SK-N-SH (cell line): ENCODE measurements around the gene RCOR1. TPM values are rescaled to one million over a fixed set of nuclear protein-coding genes. Genes with fewer than 3 reads are reported as not detected.

ENCODE experiments used
- CTCF ChIA-PET: fragments of 300-600, 350-600 bp; formaldehyde crosslinking; extraction: SDS; loops from one replicate; lab custom pipeline; 2021; lab: Yijun Ruan, JAX
- POLR2A ChIA-PET: fragments of 350-600 bp; sonication (Branson Sonifier 250); formaldehyde crosslinking; extraction: SDS; loops from one replicate; lab custom pipeline; 2020; ENCODE audit warnings: antibody characterized with exemption, inconsistent platforms; lab: Yijun Ruan, JAX
- DNase-seq: peaks from one replicate; pipeline ENCODE4 v3.0.0; 2012
- H2AFZ ChIP-seq: fragments of 200-600 bp; sonication (generic); 2 replicates; pipeline ENCODE4 v1.8.1; 2016; ENCODE audit warnings: antibody characterized with exemption, mild to moderate bottlenecking, low read depth
- H3F3A ChIP-seq: fragments of 200-600 bp; sonication (generic); replicated peaks from 2 replicates; pipeline ENCODE3; 2016; ENCODE audit warnings: antibody characterized with exemption, mild to moderate bottlenecking; ENCODE audit not compliant: insufficient read depth
- H3K27ac ChIP-seq, 2 experiments: fragments of 200-500 bp in 1 of 2; fragments of 200-600 bp in 1 of 2; sonication (Bioruptor generic) in 1 of 2; sonication (generic), shearing (Covaris generic) in 1 of 2; 2 replicates each; pipeline versions ENCODE4 v1.5.1 to v1.6.1; 2014 to 2016; ENCODE audit warnings: low read depth in 2 of 2, inconsistent platforms in 1 of 2, low read length in 1 of 2, mild to moderate bottlenecking in 1 of 2, mixed read lengths in 1 of 2
- H3K27me3 ChIP-seq: fragments of 200-600 bp; sonication (generic), shearing (Covaris generic); 2 replicates; pipeline ENCODE4 v1.6.1; 2016; ENCODE audit warnings: mixed run types; ENCODE audit not compliant: insufficient read depth
- H3K36me3 ChIP-seq, 2 experiments: fragments of 200-500 bp in 1 of 2; fragments of 200-600 bp in 1 of 2; sonication (Bioruptor generic) in 1 of 2; sonication (generic) in 1 of 2; replicated peaks in 1 of 2; 2 replicates each; pipeline versions ENCODE3 to v1.5.1; 2014 to 2016; ENCODE audit warnings: low read length in 1 of 2, mild to moderate bottlenecking in 1 of 2; ENCODE audit not compliant: insufficient read depth in 2 of 2, control insufficient read depth in 1 of 2
- H3K4me1 ChIP-seq, 2 experiments: fragments of 200-500 bp in 1 of 2; fragments of 200-600 bp in 1 of 2; sonication (Bioruptor generic) in 1 of 2; sonication (generic), shearing (Covaris generic) in 1 of 2; 2 replicates each; pipeline versions ENCODE4 v1.5.1 to v1.6.1; 2014 to 2016; ENCODE audit warnings: low read depth in 1 of 2, low read length in 1 of 2, mixed run types in 1 of 2; ENCODE audit not compliant: insufficient read depth in 2 of 2, control insufficient read depth in 1 of 2
- H3K4me2 ChIP-seq: fragments of 200-600 bp; sonication (generic), shearing (Covaris generic); 2 replicates; pipeline ENCODE4 v1.6.1; 2017; ENCODE audit warnings: mixed run types
- H3K4me3 ChIP-seq, 2 experiments: fragments of 200-500 bp in 1 of 2; fragments of 200-600 bp in 1 of 2; sonication (Bioruptor generic) in 1 of 2; sonication (generic), shearing (Covaris generic) in 1 of 2; 2 replicates each; pipeline versions ENCODE4 v1.5.1 to v1.8.1; 2014 to 2016; ENCODE audit warnings: low read depth in 2 of 2, inconsistent platforms in 1 of 2, low read length in 1 of 2, mild to moderate bottlenecking in 1 of 2, mixed read lengths in 1 of 2, moderate library complexity in 1 of 2
- H3K79me2 ChIP-seq: fragments of 200-600 bp; sonication (generic); 2 replicates; pipeline ENCODE4 v1.8.1; 2017; ENCODE audit warnings: mild to moderate bottlenecking; ENCODE audit not compliant: insufficient read depth
- H3K9ac ChIP-seq: fragments of 200-600 bp; sonication (generic); 2 replicates; pipeline ENCODE4 v1.6.1; 2017; ENCODE audit warnings: mixed run types
- H3K9me2 ChIP-seq: fragments of 200-600 bp; sonication (generic); 2 replicates; pipeline ENCODE4 v1.6.1; 2017; ENCODE audit warnings: mixed run types
- H3K9me3 ChIP-seq: fragments of 200-600 bp; sonication (generic); 2 replicates; pipeline ENCODE4 v1.6.1; 2017; ENCODE audit warnings: mixed run types, mild to moderate bottlenecking, moderate library complexity
- H4K20me1 ChIP-seq: fragments of 200-600 bp; sonication (generic); 2 replicates; pipeline ENCODE4 v1.6.1; 2017; ENCODE audit warnings: mild to moderate bottlenecking, mixed run types; ENCODE audit not compliant: insufficient read depth
- FOSL2 ChIP-seq: IDR thresholded peaks from 2 replicates; pipeline ENCODE4 v1.4.0; 2012; ENCODE audit warnings: low read depth, mild to moderate bottlenecking, moderate library complexity, borderline replicate concordance
- MXI1 ChIP-seq: IDR thresholded peaks from 2 replicates; pipeline ENCODE4 v1.6.1; 2012; ENCODE audit warnings: mild to moderate bottlenecking, low read depth, low read length, improper control_type of control experiment
- NRF1 ChIP-seq: IDR thresholded peaks from 2 replicates; pipeline ENCODE4 v1.6.1; 2012; ENCODE audit warnings: low read depth, mild to moderate bottlenecking, low read length
- REST ChIP-seq: IDR thresholded peaks from 2 replicates; pipeline ENCODE4 v1.6.1; 2012; ENCODE audit warnings: mild to moderate bottlenecking, low read depth, low read length, moderate library complexity
- WGBS: methylation state at CpG from one replicate; pipeline ENCODE4 v1.1.6; 2017; ENCODE audit warnings: low lambda C conversion rate; 5-methylcytosine and 5-hydroxymethylcytosine counted together
- polyA plus RNA-seq, 3 experiments: library from polyadenylated mRNA; depleted of rRNA; stranded (reverse); fragments of >200 nt; gene quantifications; 2 replicates each; pipeline ENCODE4 v1.2.3, GENCODE V29; 2012
- TF ChIP-seq, protein P1 (sequence below): IDR thresholded peaks from 2 replicates; pipeline ENCODE4 v1.4.0; 2012; ENCODE audit warnings: low read depth

Gene RCOR1
- polyA plus RNA-seq, 1 of the 3 experiments (the other 2 are of a cell fraction): 8.5 TPM

DNA sequence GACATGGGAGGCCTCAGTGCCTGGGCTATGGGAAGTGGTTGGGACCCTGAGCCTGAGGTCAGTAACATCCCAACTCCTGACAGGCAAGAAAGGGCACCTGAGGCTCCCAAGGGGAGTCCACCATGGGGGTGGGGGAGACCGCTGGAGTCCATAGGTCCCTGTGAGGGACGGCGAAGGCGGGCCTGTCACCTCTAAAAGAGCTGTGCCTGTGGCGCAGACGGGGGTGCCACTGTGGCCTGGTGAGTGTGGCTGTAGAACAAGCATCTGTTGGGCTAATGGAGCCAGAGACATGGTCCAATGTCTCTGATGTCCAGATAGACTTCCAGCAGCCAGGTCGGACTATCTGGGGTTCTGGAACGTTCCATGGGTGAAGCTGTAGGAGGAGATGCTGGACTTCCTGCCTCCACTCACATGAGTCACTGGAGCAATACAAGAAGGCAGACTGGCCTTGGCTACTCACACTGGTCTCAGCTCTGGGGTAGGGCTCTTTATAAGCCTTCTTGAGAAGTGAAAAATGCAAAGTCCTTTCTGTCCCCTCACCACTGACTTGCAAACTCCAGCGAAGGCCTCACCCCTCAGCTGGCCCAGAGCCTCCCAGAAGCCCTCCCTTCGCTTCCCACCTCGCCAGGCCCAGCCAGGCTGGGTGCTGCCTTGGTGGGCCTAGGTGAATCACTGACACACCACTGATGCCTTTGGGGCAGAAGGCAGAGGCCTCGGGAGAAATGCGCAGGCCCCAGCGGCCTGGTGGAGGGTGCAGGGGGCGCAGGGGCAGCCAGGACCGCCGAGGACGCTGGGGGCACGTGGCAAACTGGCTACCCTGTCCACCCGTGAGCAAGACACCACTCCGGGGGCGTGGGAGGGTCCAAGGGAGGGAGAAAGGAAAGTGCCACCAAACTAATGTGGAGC lies 183.7 kb downstream of the RCOR1 start:
- H3K9me3 ChIP-seq: no peaks in the 10 kb centered on the region
- no peak overlapping the region for H3K4me2 ChIP-seq
- H3K36me3 ChIP-seq: no peaks in the 10 kb centered on the region

GRCh38 chr14:102776761-102777710 lies 184.6 kb downstream of the RCOR1 start, which contains the start of gene TRAF3:
TSS of gene TRAF3 (plus strand) at chr14:102777449. CDS start at chr14:102870202, 92,753 bp downstream.
- Histone ChIP-seq H3K4me1 (peaks cover 12 to 29% of the 10 kb centered on the region in 2 experiments; a peak in 3 of 4 replicates), H3K4me3 (peak within 1 kb of the TSS; percentile 85 to 86), H3K9ac (peak within 1 kb of the TSS; percentile 88), H3K27me3 (no peaks in the 10 kb centered on the region), H3K79me2 (peaks cover 40% of the 10 kb centered on the region), H3K4me2 (peak within 1 kb of the TSS; percentile 75), H4K20me1 (peaks cover 32% of the 10 kb centered on the region), H2AFZ (peak within 1 kb of the TSS; percentile 87), H3K27ac (peak within 1 kb of the TSS; percentile 61 to 65), H3K9me2 (no peaks in the 10 kb centered on the region), H3K9me3 (no peaks in the 10 kb centered on the region), H3K36me3 (no peaks in the 10 kb centered on the region), H3F3A (peaks cover 20% of the 10 kb centered on the region)
- POLR2A ChIA-PET: no interaction called here
- 48% methylated on average over 51 of the region's 163 CpGs for WGBS
- CTCF ChIA-PET: no interaction called here
- TF ChIP-seq, protein P1, sequence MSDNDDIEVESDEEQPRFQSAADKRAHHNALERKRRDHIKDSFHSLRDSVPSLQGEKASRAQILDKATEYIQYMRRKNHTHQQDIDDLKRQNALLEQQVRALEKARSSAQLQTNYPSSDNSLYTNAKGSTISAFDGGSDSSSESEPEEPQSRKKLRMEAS: peak; percentile 34; the same call in 1 of the 2 replicates
- TF ChIP-seq MXI1 (no peak), NRF1 (peak; percentile 50; the same call in 1 of the 2 replicates)
- DNase-seq: peak; percentile 93

More for the DNA sequence above, 183.7 kb downstream of the RCOR1 start:
- peak overlapping the region; percentile 45 to 65 for H3K27ac ChIP-seq
- H3K27me3 ChIP-seq: no peaks in the 10 kb centered on the region
- H3K4me3 ChIP-seq: no peak overlapping the region
- TF ChIP-seq FOSL2: peak; percentile 7; the same call in 1 of the 2 replicates
- no peak for TF ChIP-seq REST
- H3K79me2 ChIP-seq: peaks cover 31% of the 10 kb centered on the region
- WGBS: 87% methylated on average over 20 of the region's 22 CpGs
- CTCF ChIA-PET: interaction anchor here (1.0 to 4.9 kb wide), 7 partner anchors 16 to 200 kb away, joined by 3 to 66 read pairs (median 5); no protein-coding TSS in a partner anchor
- peaks cover 24% of the 10 kb centered on the region for H4K20me1 ChIP-seq
- H3F3A ChIP-seq: peaks cover 20% of the 10 kb centered on the region
- peaks cover 12 to 26% of the 10 kb centered on the region in 2 experiments; a peak in 3 of 4 replicates for H3K4me1 ChIP-seq
- no peak for DNase-seq
- POLR2A ChIA-PET: no interaction called here
- peak overlapping the region; percentile 87 for H2AFZ ChIP-seq
- no peaks in the 10 kb centered on the region for H3K9me2 ChIP-seq
- peak overlapping the region; percentile 29; the same call in 1 of the 2 replicates for H3K9ac ChIP-seq
